Panc1 (cell line): ENCODE measurements around the gene ADAMTS2. TPM values are rescaled to one million over a fixed set of nuclear protein-coding genes. Genes with fewer than 3 reads are reported as not detected.

Experiments
- ATAC-seq: fragments of 200-7000 bp; cut with Tn5 transposase; 2 replicates; pipeline ENCODE4 v1.9.1; 2020; ENCODE audit warnings: mild to moderate bottlenecking, moderate library complexity
- BruUV-seq: library from RNA; stranded (reverse); fragments of 400-500 nt; replicated peaks from 2 replicates; lab custom pipeline; 2021; lab: Mats Ljungman, UMichigan
- CTCF ChIA-PET: fragments of 300-600 bp; sonication (Branson Sonifier 250); formaldehyde crosslinking; loops from one replicate; lab custom pipeline; 2022; ENCODE audit warnings: antibody characterized with exemption; lab: Charles Lee
- POLR2A ChIA-PET: fragments of 300-600 bp; sonication (Branson Sonifier 250); formaldehyde crosslinking; loops from one replicate; lab custom pipeline; 2022; ENCODE audit warnings: antibody characterized with exemption; lab: Charles Lee
- DNase-seq: peaks from one replicate; pipeline ENCODE4 v3.0.0-alpha.2; 2010; ENCODE audit warnings: low read depth, low spot score
- H3K27ac ChIP-seq: 2 replicates; pipeline ENCODE4 v1.5.1; 2011; ENCODE audit warnings: mild to moderate bottlenecking, low read length, inconsistent platforms
- H3K27me3 ChIP-seq: fragments of 200-500 bp; sonication (Bioruptor generic); 2 replicates; pipeline ENCODE4 v1.6.0; 2014; ENCODE audit warnings: low read length, inconsistent platforms; ENCODE audit not compliant: control insufficient read depth, insufficient read depth
- H3K36me3 ChIP-seq: fragments of 200-500 bp; sonication (Bioruptor generic); 2 replicates; pipeline ENCODE4 v1.5.1; 2014; ENCODE audit warnings: inconsistent platforms, mild to moderate bottlenecking, low read length, moderate library complexity; ENCODE audit not compliant: control insufficient read depth, insufficient read depth
- H3K4me1 ChIP-seq: 2 replicates; pipeline ENCODE4 v1.5.1; 2011; ENCODE audit warnings: inconsistent platforms, mild to moderate bottlenecking, low read length, moderate library complexity; ENCODE audit not compliant: control insufficient read depth, insufficient read depth
- H3K4me3 ChIP-seq, 2 experiments: 2 replicates each; pipeline ENCODE4 v1.5.1; 2011 to 2012; ENCODE audit warnings: low read depth in 2 of 2, low read length in 2 of 2, mild to moderate bottlenecking in 2 of 2, inconsistent platforms in 1 of 2, moderate library complexity in 1 of 2
- H3K9me3 ChIP-seq: fragments of 200-500 bp; sonication (Bioruptor generic); 2 replicates; pipeline ENCODE4 v1.5.1; 2014; ENCODE audit warnings: low read depth, mild to moderate bottlenecking, inconsistent platforms, low read length, moderate library complexity; ENCODE audit not compliant: control insufficient read depth, insufficient read depth
- POLR2AphosphoS5 ChIP-seq: IDR thresholded peaks from 2 replicates; pipeline ENCODE4 v1.6.1; 2012; ENCODE audit warnings: mild to moderate bottlenecking, low read depth, low read length, moderate library complexity
- REST ChIP-seq, 2 experiments: IDR thresholded peaks; 2 replicates each; pipeline ENCODE4 v1.6.1; 2011 to 2012; ENCODE audit warnings: low read depth in 2 of 2, control low read depth in 1 of 2, low read length in 1 of 2, mild to moderate bottlenecking in 1 of 2, moderate library complexity in 1 of 2; ENCODE audit not compliant: insufficient read depth in 1 of 2
- SIN3A ChIP-seq: IDR thresholded peaks from 2 replicates; pipeline ENCODE4 v1.6.1; 2012; ENCODE audit warnings: low read depth, mild to moderate bottlenecking, low read length, moderate library complexity, borderline replicate concordance; ENCODE audit not compliant: insufficient read depth
- TCF7L2 ChIP-seq: IDR thresholded peaks from 2 replicates; pipeline ENCODE4 v1.6.1; 2011; ENCODE audit warnings: mild to moderate bottlenecking, low read depth, low read length, inconsistent platforms
- in situ Hi-C: cut with HindIII; loops from 2 replicates; pipeline ENCODE4 v1.10.0; 2016; ENCODE audit warnings: low sequenced_read_pairs, low pct_unique_long_range_greater_than_20kb
- intact Hi-C: fragments of 100-400 bp; cut with micrococcal nuclease; formaldehyde crosslinking; loops from one replicate; pipeline ENCODE4 v1.10.0; 2022; ENCODE audit not compliant: unreplicated experiment
- total RNA-seq: library from RNA; stranded (reverse); gene quantifications from one replicate; pipeline ENCODE4 v1.2.1, GENCODE V29; 2021; ENCODE audit not compliant: unreplicated experiment
- TF ChIP-seq, protein P1 (sequence below): fragments of 450-650 bp; IDR thresholded peaks from 2 replicates; pipeline ENCODE4 v1.5.1; 2017; ENCODE audit warnings: mild to moderate bottlenecking

The ADAMTS2 gene
- total RNA-seq, 1 experiment from 2014 or later, result 0.13 TPM

DNA sequence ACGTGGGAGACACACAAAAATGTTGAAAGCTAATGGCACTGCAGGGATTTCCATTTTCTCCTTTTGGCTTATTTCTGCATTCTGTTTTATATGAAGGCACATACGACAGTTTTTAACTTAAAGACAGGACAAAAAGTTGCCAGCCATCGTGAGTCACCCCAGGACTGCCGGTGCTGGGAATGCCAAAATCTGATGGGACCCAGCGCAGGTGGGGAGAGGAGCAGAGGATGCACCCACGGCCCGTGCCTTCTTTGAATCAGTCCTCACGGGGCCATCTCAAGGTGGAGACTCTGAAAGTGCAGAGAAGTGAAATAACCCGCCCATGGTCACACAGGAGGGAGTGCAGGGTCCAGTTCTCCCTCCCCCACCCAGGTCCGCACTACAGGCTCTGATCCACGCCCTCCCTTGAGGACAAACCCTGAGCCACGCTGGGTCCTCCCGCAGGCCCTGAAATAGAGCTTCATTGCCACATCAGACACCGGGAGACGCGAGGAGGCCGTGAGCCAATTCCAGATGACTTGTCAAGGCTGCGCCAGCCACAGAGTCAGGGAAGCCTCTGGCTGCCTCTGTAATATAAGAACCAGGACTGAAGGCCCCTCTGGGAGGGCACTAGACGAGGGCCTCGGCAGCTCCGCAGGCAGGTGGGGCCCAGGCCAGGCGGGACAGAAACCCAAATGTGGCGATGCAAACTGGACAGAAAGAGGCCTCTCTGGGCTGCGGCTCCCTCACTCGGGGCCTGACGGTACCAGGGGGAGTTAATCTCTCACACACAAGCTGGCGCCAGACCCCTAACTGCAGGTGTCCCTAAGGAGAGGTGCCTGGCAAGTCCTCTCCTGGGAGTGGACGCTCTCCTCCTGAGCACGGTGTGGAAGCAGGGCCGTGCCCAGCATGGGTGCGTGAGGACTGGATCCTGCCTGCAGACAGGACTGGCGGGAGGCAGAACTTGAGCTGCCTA, 22.9 kb downstream of the ADAMTS2 start:
- CTCF ChIA-PET, result interaction anchor here (0.6 kb wide), 1 partner anchor 41 kb away, joined by 3 read pairs; no protein-coding TSS in a partner anchor
- intact Hi-C loops, result no loop called here
- POLR2A ChIA-PET, result no interaction called here
- no peak for ATAC-seq
- no TSS peak for BruUV-seq
- Histone ChIP-seq H3K4me1 (no peaks in the 10 kb centered on the region), H3K36me3 (no peaks in the 10 kb centered on the region), H3K27ac (no peak overlapping the region), H3K4me3 (no peak overlapping the region), H3K9me3 (no peaks in the 10 kb centered on the region), H3K27me3 (peaks cover 3% of the 10 kb centered on the region; the same call in 1 of the 2 replicates)
- DNase-seq, result no peak
- TF ChIP-seq TCF7L2, result no peak
- no peak for TF ChIP-seq REST (IDR thresholded peaks at IDR 0.05; ENCODE audit: insufficient read depth in 1 of 2, low read depth in 2 of 2, low read length in 1 of 2)
- TF ChIP-seq, protein P1, sequence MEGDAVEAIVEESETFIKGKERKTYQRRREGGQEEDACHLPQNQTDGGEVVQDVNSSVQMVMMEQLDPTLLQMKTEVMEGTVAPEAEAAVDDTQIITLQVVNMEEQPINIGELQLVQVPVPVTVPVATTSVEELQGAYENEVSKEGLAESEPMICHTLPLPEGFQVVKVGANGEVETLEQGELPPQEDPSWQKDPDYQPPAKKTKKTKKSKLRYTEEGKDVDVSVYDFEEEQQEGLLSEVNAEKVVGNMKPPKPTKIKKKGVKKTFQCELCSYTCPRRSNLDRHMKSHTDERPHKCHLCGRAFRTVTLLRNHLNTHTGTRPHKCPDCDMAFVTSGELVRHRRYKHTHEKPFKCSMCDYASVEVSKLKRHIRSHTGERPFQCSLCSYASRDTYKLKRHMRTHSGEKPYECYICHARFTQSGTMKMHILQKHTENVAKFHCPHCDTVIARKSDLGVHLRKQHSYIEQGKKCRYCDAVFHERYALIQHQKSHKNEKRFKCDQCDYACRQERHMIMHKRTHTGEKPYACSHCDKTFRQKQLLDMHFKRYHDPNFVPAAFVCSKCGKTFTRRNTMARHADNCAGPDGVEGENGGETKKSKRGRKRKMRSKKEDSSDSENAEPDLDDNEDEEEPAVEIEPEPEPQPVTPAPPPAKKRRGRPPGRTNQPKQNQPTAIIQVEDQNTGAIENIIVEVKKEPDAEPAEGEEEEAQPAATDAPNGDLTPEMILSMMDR, result no peak
- no peak for TF ChIP-seq POLR2AphosphoS5
- no peak for TF ChIP-seq SIN3A
- in situ Hi-C loops, result no loop called here

GRCh38 chr5:179321206-179321987, 23.9 kb downstream of the ADAMTS2 start:
- H3K4me1 ChIP-seq, result no peaks in the 10 kb centered on the region

More at GRCh38 chr5:179321206-179321987, 23.9 kb downstream of the ADAMTS2 start:
- no peak overlapping the region for H3K27ac ChIP-seq
- ATAC-seq (no peak), DNase-seq (no peak)
- POLR2A ChIA-PET, result no interaction called here
- TF ChIP-seq POLR2AphosphoS5, result no peak
- TF ChIP-seq TCF7L2, result no peak
- no peak for TF ChIP-seq REST (IDR thresholded peaks at IDR 0.05; ENCODE audit: insufficient read depth in 1 of 2, low read depth in 2 of 2, low read length in 1 of 2)
- TF ChIP-seq, protein P1, result no peak
- TF ChIP-seq SIN3A, result no peak
- BruUV-seq, result no TSS peak
- H3K36me3 ChIP-seq, result no peaks in the 10 kb centered on the region
- intact Hi-C loops (no loop called here), in situ Hi-C loops (no loop called here)
- H3K27me3 ChIP-seq, result peaks cover 3% of the 10 kb centered on the region; the same call in 1 of the 2 replicates
- CTCF ChIA-PET, result no interaction called here
- no peak overlapping the region for H3K4me3 ChIP-seq
- H3K9me3 ChIP-seq, result no peaks in the 10 kb centered on the region
